Activated T-helper 2 cell treated with anti-CD3 and anti-CD28 coated beads, Interferon-gamma antibody, Interleukin-2, Interleukin-4, amounts not matched to agents 10 μg/mL and 5 μg/mL and 100 μg/mL, durations not matched to agents 14 hours and 24 hours and 36 hours (primary cell): ENCODE results near the gene MPV17L. TPM values are rescaled to one million over a fixed set of nuclear protein-coding genes. Genes with fewer than 3 reads are reported as not detected.

Experiments used
- DNase-seq: peaks from one replicate; pipeline ENCODE4 v3.0.0; 2021; ENCODE audit warnings: low spot score
- H3K27ac Mint-ChIP-seq: one replicate; pipeline ENCODE4 v1.8.0; 2021; ENCODE audit warnings: mixed read lengths
- H3K27me3 Mint-ChIP-seq: one replicate; pipeline ENCODE4 v1.8.0; 2021; ENCODE audit warnings: low read depth, mixed read lengths
- H3K36me3 Mint-ChIP-seq: one replicate; pipeline ENCODE4 v1.8.0; 2021; ENCODE audit warnings: low read depth, mixed read lengths
- H3K4me1 Mint-ChIP-seq: one replicate; pipeline ENCODE4 v1.8.0; 2021; ENCODE audit warnings: low read depth, mixed read lengths
- H3K4me3 Mint-ChIP-seq: one replicate; pipeline ENCODE4 v1.8.0; 2021; ENCODE audit warnings: low read depth, mild to moderate bottlenecking, moderate library complexity, mixed read lengths
- H3K9me3 Mint-ChIP-seq: one replicate; pipeline ENCODE4 v1.8.0; 2021; ENCODE audit warnings: mixed read lengths
- intact Hi-C: fragments of 100-400 bp; cut with micrococcal nuclease; formaldehyde crosslinking; loops from one replicate; pipeline ENCODE4 v1.15.1; 2023
- total RNA-seq: library from RNA; stranded (reverse); gene quantifications from 2 replicates; pipeline ENCODE4 v1.2.3, GENCODE V29; 2022

MPV17L gene
- total RNA-seq, 1 donor from 2014 or later = 0.02 TPM

DNA sequence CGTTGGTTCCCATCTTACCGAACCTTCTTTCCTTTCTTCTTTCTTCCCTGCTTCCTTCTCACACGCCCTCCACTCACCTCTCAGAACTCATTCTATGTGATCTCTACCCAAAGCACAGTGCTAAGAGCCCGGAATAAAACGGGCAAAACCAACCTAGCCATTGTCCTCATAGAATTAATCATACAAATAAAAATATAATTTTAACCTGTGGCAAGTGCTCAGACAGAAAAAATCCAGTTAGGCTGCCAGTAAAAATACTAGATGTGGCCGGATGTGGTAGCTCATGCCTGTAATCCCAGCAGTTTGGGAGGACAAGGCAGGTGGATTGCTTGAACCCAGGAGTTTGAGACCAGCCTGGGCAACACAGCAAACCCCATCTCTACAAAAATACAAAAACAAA is 65.8 kb downstream of the MPV17L start:
- Mint-ChIP-seq H3K4me3 (no peak overlapping the region), H3K27ac (no peak overlapping the region), H3K4me1 (peaks cover 6% of the 10 kb centered on the region), H3K36me3 (no peaks in the 10 kb centered on the region), H3K27me3 (peaks cover 8% of the 10 kb centered on the region), H3K9me3 (no peaks in the 10 kb centered on the region)
- no peak for DNase-seq
- intact Hi-C loops = no loop called here

Other genes with a start within 250 kb of the MPV17L start
- gene NPIPA5, start 17.5 kb upstream of the MPV17L start, total RNA-seq = 13.8 and 16.0 TPM in 2 replicates
- 10.6 and 12.8 TPM in 2 replicates for gene BMERB1, start 38.8 kb downstream of the MPV17L start, total RNA-seq
- gene MARF1, start 247.4 kb downstream of the MPV17L start, total RNA-seq = 49.9 and 56.4 TPM in 2 replicates